Gastrocnemius medialis (tissue), 4 donors: ENCODE data around the gene GAREM1. TPM values are rescaled to one million over a fixed set of nuclear protein-coding genes. Genes with fewer than 3 reads are reported as not detected.
A peak's percentile ranks its signal among the peaks of the same experiment; 100 is the strongest.

Source experiments
- ATAC-seq, 2 donors: fragments of 150-250 bp; one replicate each; pipeline ENCODE4 v1.9.1; 2016
- DNase-seq, 2 donors: peaks; one replicate each; pipeline ENCODE4 v3.0.0-alpha.2; 2019
- H3K27ac ChIP-seq, 4 donors: fragments of 200-600 bp; sonication (generic); 1 replicate in 1 of 4; 2 replicates in 3 of 4; pipeline ENCODE4 v1.5.1; 2016 to 2018; ENCODE audit warnings: mild to moderate bottlenecking in 2 of 4, moderate library complexity in 1 of 4
- H3K27me3 ChIP-seq, 3 donors: fragments of 200-600 bp; sonication (generic) in 2 of 3; 1 replicate in 1 of 3; 2 replicates in 2 of 3; pipeline versions ENCODE4 v1.5.1 to v1.6.0; 2016 to 2019; ENCODE audit warnings: mild to moderate bottlenecking in 1 of 3, moderate library complexity in 1 of 3
- H3K36me3 ChIP-seq, 2 donors: fragments of 200-600 bp; sonication (generic) in 1 of 2; one replicate each; pipeline ENCODE4 v1.5.1; 2017 to 2018
- H3K4me1 ChIP-seq, 2 donors: fragments of 200-600 bp; sonication (generic) in 1 of 2; one replicate each; pipeline ENCODE4 v1.5.1; 2016 to 2017; ENCODE audit warnings: mild to moderate bottlenecking in 2 of 2
- H3K4me3 ChIP-seq, 4 donors: fragments of 200-600 bp; sonication (generic) in 3 of 4; 1 replicate in 1 of 4; 2 replicates in 3 of 4; pipeline ENCODE4 v1.5.1; 2016 to 2019; ENCODE audit warnings: mild to moderate bottlenecking in 2 of 4
- H3K9me3 ChIP-seq, 3 donors: fragments of 200-600 bp; sonication (generic) in 2 of 3; 1 replicate in 1 of 3; 2 replicates in 2 of 3; pipeline ENCODE4 v1.5.1; 2016 to 2019
- POLR2A ChIP-seq, 2 donors: fragments of 450-650 bp; IDR thresholded peaks; one replicate each; pipeline ENCODE4 v1.6.1; 2017; ENCODE audit warnings: antibody characterized with exemption in 2 of 2, mild to moderate bottlenecking in 2 of 2, moderate library complexity in 2 of 2
- in situ Hi-C, 4 donors: fragments of 200-750 bp; cut with MboI; loops; one replicate each; pipeline versions ENCODE4 v1.15.0 to v1.8.0; 2017; ENCODE audit warnings: low sequenced_read_pairs in 4 of 4
- intact Hi-C: fragments of 100-400 bp; cut with DNase I; formaldehyde crosslinking; loops from one replicate; pipeline ENCODE4 v1.15.1; 2023; ENCODE audit warnings: low total_unique reads
- total RNA-seq, 4 donors: library from RNA; depleted of rRNA; stranded (reverse); fragments of >200 nt; gene quantifications; one replicate each; pipeline versions ENCODE4 v1.1.0 to v1.2.3, GENCODE V29; 2016
- TF ChIP-seq, protein P1 (sequence below), 5 experiments: fragments of 450-650 bp in 3 of 5; fragments of 200-600 bp in 2 of 5; sonication (generic) in 2 of 5; IDR thresholded peaks in 4 of 5; conservative IDR thresholded peaks in 1 of 5; 1 replicate in 4 of 5; 2 replicates in 1 of 5; pipeline ENCODE4 v1.5.1; 2016 to 2019; ENCODE audit warnings: antibody characterized with exemption in 5 of 5, mild to moderate bottlenecking in 3 of 5, moderate library complexity in 3 of 5

GAREM1 gene
- total RNA-seq, 4 donors from 2014 or later, result 13.4 to 21.9 (median 16.4) TPM

DNA sequence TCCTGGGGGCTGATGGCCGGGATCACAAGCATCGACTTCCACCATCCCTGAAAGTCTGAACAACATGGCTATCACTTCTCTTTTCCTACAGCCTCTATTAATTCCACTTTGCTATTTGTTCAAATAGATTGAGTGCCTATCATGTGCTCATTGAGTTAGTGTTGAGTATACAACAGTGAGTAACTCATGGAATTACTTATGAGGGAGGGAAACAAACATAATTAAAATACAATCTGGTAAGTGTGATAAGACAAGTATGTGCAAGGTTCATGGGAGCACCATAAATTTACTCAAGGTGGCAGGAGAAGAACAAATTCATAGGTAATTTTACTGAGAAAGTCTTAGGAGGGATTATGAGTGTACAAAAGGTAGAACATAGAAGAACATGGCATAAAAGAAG lies 194.4 kb downstream of the GAREM1 start:
- Histone ChIP-seq H3K27me3 (no peaks in the 10 kb centered on the region), H3K4me1 (peaks cover 8 to 11% of the 10 kb centered on the region in 2 donors), H3K27ac (no peak overlapping the region), H3K4me3 (no peak overlapping the region), H3K9me3 (no peaks in the 10 kb centered on the region), H3K36me3 (no peaks in the 10 kb centered on the region)
- DNase-seq (no peak), ATAC-seq (no peak)
- in situ Hi-C loops, result loop anchor here in 2 of 4 donors (10.0 kb wide), 1 partner anchor 279 kb away; no protein-coding TSS in a partner anchor
- TF ChIP-seq, protein P1, sequence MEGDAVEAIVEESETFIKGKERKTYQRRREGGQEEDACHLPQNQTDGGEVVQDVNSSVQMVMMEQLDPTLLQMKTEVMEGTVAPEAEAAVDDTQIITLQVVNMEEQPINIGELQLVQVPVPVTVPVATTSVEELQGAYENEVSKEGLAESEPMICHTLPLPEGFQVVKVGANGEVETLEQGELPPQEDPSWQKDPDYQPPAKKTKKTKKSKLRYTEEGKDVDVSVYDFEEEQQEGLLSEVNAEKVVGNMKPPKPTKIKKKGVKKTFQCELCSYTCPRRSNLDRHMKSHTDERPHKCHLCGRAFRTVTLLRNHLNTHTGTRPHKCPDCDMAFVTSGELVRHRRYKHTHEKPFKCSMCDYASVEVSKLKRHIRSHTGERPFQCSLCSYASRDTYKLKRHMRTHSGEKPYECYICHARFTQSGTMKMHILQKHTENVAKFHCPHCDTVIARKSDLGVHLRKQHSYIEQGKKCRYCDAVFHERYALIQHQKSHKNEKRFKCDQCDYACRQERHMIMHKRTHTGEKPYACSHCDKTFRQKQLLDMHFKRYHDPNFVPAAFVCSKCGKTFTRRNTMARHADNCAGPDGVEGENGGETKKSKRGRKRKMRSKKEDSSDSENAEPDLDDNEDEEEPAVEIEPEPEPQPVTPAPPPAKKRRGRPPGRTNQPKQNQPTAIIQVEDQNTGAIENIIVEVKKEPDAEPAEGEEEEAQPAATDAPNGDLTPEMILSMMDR (IDR thresholded peaks at IDR 0.05 in 4 of 5, conservative IDR thresholded peaks at IDR 0.05 in 1 of 5), result no peak
- TF ChIP-seq POLR2A (IDR thresholded peaks at IDR 0.05), result no peak
- intact Hi-C loops, result loop anchor here (10.0 kb wide), 1 partner anchor 121 kb away; no protein-coding TSS in a partner anchor

DNA sequence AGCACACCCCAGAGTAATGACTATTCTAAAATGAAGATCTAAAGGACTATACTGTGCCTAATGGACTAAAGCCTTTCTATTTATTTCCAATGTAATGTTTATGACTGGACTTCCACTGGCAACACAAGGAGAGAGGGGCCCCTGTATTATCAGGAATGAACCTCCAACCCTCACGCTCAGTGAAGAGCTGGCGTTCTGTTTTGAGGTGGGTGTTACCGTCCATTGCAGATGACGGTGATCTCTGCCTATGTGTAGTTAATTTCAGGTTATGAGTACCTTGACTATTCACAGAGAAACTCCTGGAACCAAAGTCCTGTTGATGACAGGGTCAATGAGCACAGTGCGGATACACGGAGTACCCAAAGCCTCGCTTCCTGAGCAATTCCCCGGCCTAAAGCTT lies 195.5 kb downstream of the GAREM1 start:
- Histone ChIP-seq H3K4me3 (no peak overlapping the region), H3K27ac (no peak overlapping the region), H3K9me3 (no peaks in the 10 kb centered on the region), H3K36me3 (no peaks in the 10 kb centered on the region), H3K4me1 (peaks cover 2 to 8% of the 10 kb centered on the region in 2 donors), H3K27me3 (no peaks in the 10 kb centered on the region)
- ATAC-seq (no peak), DNase-seq (no peak)
- intact Hi-C loops, result loop anchor here (10.0 kb wide), 1 partner anchor 120 kb away; no protein-coding TSS in a partner anchor
- no peak for TF ChIP-seq POLR2A (IDR thresholded peaks at IDR 0.05)
- TF ChIP-seq, protein P1 (IDR thresholded peaks at IDR 0.05 in 4 of 5, conservative IDR thresholded peaks at IDR 0.05 in 1 of 5), result no peak
- in situ Hi-C loops, result loop anchor here in 2 of 4 donors (10.0 kb wide), 1 partner anchor 280 kb away; no protein-coding TSS in a partner anchor

DNA sequence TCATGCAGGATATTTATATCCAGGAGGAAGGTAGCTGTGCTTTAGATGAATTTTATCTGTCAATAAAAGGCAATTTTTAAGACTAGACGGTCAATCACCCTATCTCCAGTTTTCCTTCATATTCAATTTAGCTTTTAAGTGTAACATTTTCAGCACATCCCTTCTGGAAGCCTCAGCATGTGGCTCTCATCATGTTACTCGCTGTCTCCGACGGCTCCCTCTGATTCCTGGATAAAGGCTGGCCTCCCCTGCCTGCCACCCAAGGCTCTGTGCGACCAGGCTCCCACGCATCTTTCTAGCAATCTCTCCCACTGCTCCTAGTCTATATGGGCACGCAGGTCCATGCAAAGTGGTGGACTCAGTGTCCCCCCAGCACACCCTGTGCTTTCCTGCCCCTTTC lies 196.4 kb downstream of the GAREM1 start:
- H3K4me1 ChIP-seq, result peaks cover 0 to 4% of the 10 kb centered on the region in 2 donors
- DNase-seq (no peak), ATAC-seq (no peak)
- intact Hi-C loops, result loop anchor here (10.0 kb wide), 1 partner anchor 120 kb away; no protein-coding TSS in a partner anchor
- TF ChIP-seq POLR2A (IDR thresholded peaks at IDR 0.05), result no peak
- TF ChIP-seq, protein P1 (IDR thresholded peaks at IDR 0.05 in 4 of 5, conservative IDR thresholded peaks at IDR 0.05 in 1 of 5), result no peak
- peaks cover 0 to 7% of the 10 kb centered on the region in 2 donors for H3K36me3 ChIP-seq
- H3K27ac ChIP-seq, result no peak overlapping the region
- H3K27me3 ChIP-seq, result no peaks in the 10 kb centered on the region
- in situ Hi-C loops, result loop anchor here in 2 of 4 donors (10.0 kb wide), 1 partner anchor 280 kb away; no protein-coding TSS in a partner anchor
- no peaks in the 10 kb centered on the region for H3K9me3 ChIP-seq
- no peak overlapping the region for H3K4me3 ChIP-seq

DNA sequence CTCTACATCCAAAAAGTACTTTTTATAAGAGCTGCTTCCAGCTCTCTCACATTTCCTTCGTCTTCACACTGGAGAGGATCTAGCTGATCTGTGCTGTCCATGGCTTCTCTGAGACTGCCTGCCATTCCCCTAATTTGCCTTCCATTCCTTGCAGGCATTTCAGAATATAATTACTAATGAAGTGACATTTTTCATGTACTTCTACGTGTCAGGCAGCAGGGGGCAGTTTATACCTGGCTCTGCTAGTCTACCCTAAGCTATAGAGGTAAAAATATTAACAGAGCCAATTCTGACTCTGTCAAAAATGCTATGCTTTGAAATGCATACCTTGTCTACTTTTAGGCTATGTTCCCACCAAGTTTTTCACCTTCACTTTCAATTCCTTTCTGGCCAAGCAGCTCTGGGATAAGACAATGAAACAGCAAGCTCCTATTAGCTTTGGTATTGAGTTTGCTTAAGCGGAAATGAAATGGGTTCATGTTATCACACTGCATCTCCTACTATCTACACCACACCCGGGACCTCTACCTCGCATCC lies 198.9 kb downstream of the GAREM1 start:
- H3K4me3 ChIP-seq, result no peak overlapping the region
- H3K4me1 ChIP-seq, result no peaks in the 10 kb centered on the region
- TF ChIP-seq, protein P1 (IDR thresholded peaks at IDR 0.05 in 4 of 5, conservative IDR thresholded peaks at IDR 0.05 in 1 of 5), result peak in 4 of 5 experiments; percentile 56 to 71 (median 64)
- no peak for TF ChIP-seq POLR2A (IDR thresholded peaks at IDR 0.05)
- no peaks in the 10 kb centered on the region for H3K27me3 ChIP-seq
- DNase-seq (no peak), ATAC-seq (peak; percentile 64 to 72)
- intact Hi-C loops (loop anchor here (1.0 to 10.0 kb wide), 3 partner anchors 117 to 277 kb away; no protein-coding TSS in a partner anchor), in situ Hi-C loops (loop anchor here in 2 of 4 donors (10.0 kb wide), 1 partner anchor 283 kb away; no protein-coding TSS in a partner anchor)
- H3K9me3 ChIP-seq, result no peaks in the 10 kb centered on the region
- H3K27ac ChIP-seq, result no peak overlapping the region
- H3K36me3 ChIP-seq, result peaks cover 0 to 26% of the 10 kb centered on the region in 2 donors
